Keratinocyte (primary cell): Measurements from ENCODE around the gene UGT1A4. TPM values are rescaled to one million over a fixed set of nuclear protein-coding genes. Genes with fewer than 3 reads are reported as not detected.

ENCODE experiments used
- DNase-seq: peaks from one replicate; pipeline ENCODE4 v3.0.0-alpha.2; 2011; ENCODE audit warnings: low read depth, missing footprints, low spot score
- FAIRE-seq: peaks from 2 replicates; lab custom pipeline; 2011; peaks lifted over from hg19 to GRCh38; lab: Jason Lieb, UNC
- H2AFZ ChIP-seq: 2 replicates; pipeline ENCODE4 v1.6.0; 2012; ENCODE audit warnings: low read length, control low read depth, inconsistent platforms; ENCODE audit not compliant: control insufficient read depth
- H3K27ac ChIP-seq: 2 replicates; pipeline ENCODE4 v1.5.1; 2011; ENCODE audit warnings: low read length; ENCODE audit not compliant: control insufficient read depth, insufficient read depth
- H3K27me3 ChIP-seq: 3 replicates; pipeline ENCODE4 v1.6.0; 2011; ENCODE audit warnings: low read length; ENCODE audit not compliant: control insufficient read depth, insufficient read depth; ENCODE audit errors: extremely low read depth
- H3K36me3 ChIP-seq, 2 experiments: 2 replicates in 1 of 2; 3 replicates in 1 of 2; pipeline ENCODE4 v1.5.1; 2011; ENCODE audit warnings: low read length in 2 of 2, mild to moderate bottlenecking in 1 of 2; ENCODE audit not compliant: control insufficient read depth in 2 of 2, insufficient read depth in 2 of 2; ENCODE audit errors: extremely low read depth in 1 of 2
- H3K4me1 ChIP-seq: 3 replicates; pipeline ENCODE4 v1.5.1; 2011; ENCODE audit warnings: low read length; ENCODE audit not compliant: control insufficient read depth, insufficient read depth; ENCODE audit errors: extremely low read depth
- H3K4me2 ChIP-seq: 3 replicates; pipeline ENCODE4 v1.6.0; 2011; ENCODE audit warnings: low read depth, low read length; ENCODE audit not compliant: control insufficient read depth, insufficient read depth; ENCODE audit errors: extremely low read depth
- H3K4me3 ChIP-seq, 3 experiments: fragments of 200-600 bp in 1 of 3; sonication (generic) in 1 of 3; 2 replicates in 2 of 3; 3 replicates in 1 of 3; pipeline ENCODE4 v1.5.1; 2011 to 2016; ENCODE audit warnings: low read length in 3 of 3, mild to moderate bottlenecking in 3 of 3, control low read depth in 2 of 3, inconsistent platforms in 1 of 3, low read depth in 1 of 3, mixed read lengths in 1 of 3, mixed run types in 1 of 3, moderate library complexity in 1 of 3; ENCODE audit not compliant: control insufficient read depth in 2 of 3, insufficient read depth in 2 of 3; ENCODE audit errors: extremely low read depth in 1 of 3
- H3K79me2 ChIP-seq: 2 replicates; pipeline ENCODE4 v1.6.0; 2012; ENCODE audit warnings: low read length; ENCODE audit not compliant: control insufficient read depth, insufficient read depth
- H3K9ac ChIP-seq: 3 replicates; pipeline ENCODE4 v1.6.0; 2011; ENCODE audit warnings: low read length; ENCODE audit not compliant: control insufficient read depth, insufficient read depth; ENCODE audit errors: extremely low read depth
- H3K9me1 ChIP-seq: 3 replicates; pipeline ENCODE4 v1.6.0; 2011; ENCODE audit warnings: low read length; ENCODE audit not compliant: control insufficient read depth, insufficient read depth; ENCODE audit errors: extremely low read depth
- H3K9me3 ChIP-seq: 2 replicates; pipeline ENCODE4 v1.5.1; 2012; ENCODE audit warnings: low read depth, low read length; ENCODE audit not compliant: control insufficient read depth
- H4K20me1 ChIP-seq: 3 replicates; pipeline ENCODE4 v1.6.0; 2011; ENCODE audit warnings: low read length; ENCODE audit not compliant: control insufficient read depth, insufficient read depth; ENCODE audit errors: extremely low read depth
- EZH2 ChIP-seq: IDR thresholded peaks from one replicate; pipeline ENCODE4 v1.6.1; 2012; ENCODE audit warnings: inconsistent platforms, mild to moderate bottlenecking, low read length, moderate library complexity
- dilution Hi-C: fragments of 300-500 bp; cut with MboI; formaldehyde crosslinking; loops from one replicate; pipeline ENCODE4 v1.7.0; 2020; ENCODE audit warnings: low sequenced_read_pairs; ENCODE audit not compliant: extremely low pct_ligation_motif_present
- polyA plus RNA-seq, 5 experiments: library from polyadenylated mRNA; depleted of rRNA in 3 of 5; stranded (reverse) in 3 of 5; stranded (forward) in 1 of 5; unstranded in 1 of 5; fragments of >200 nt; gene quantifications; 1 replicate in 1 of 5; 2 replicates in 3 of 5; 3 replicates in 1 of 5; pipeline versions ENCODE4 v1.2.1 to v1.2.3, GENCODE V29; 2011 to 2012; ENCODE audit warnings: missing spikeins in 2 of 5, low read depth in 1 of 5, low replicate concordance in 1 of 5
- TF ChIP-seq, protein P1 (sequence below), 3 experiments: IDR thresholded peaks in 1 of 3; conservative IDR thresholded peaks in 1 of 3; optimal IDR thresholded peaks in 1 of 3; 2 replicates in 2 of 3; 3 replicates in 1 of 3; pipeline versions ENCODE3 to v1.5.1; 2011; ENCODE audit warnings: low read length in 3 of 3, mild to moderate bottlenecking in 3 of 3, moderate library complexity in 2 of 3, control low read depth in 1 of 3, inconsistent platforms in 1 of 3; ENCODE audit not compliant: insufficient read depth in 2 of 3; ENCODE audit errors: extremely low read depth in 1 of 3

The UGT1A4 gene
- polyA plus RNA-seq, 1 donor (not counting 4 experiments of a cell fraction or from before 2014, with no cell fraction given): 2.4 TPM

DNA sequence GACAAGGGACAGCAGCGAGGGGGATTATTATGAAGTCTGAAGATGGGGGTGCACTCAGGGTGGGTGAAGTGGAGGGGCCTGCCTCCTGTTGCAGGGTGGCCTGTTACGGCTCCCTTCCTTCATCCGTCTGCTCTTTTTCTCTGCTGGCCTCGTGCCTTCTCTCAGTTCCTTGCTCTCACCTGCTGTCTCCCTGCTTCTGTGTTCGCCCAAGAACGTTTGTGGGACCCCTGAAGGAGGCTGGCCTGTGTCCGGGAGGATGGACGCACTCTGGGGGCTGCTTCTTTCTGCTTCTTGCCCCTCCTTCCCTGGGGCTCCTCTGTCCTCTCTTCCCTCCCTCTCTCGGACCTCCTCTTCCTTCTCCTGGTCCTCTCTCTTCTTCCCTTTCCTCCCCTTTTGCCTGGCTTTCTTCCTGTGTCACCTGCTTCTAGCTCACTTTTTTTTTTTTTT, 73.4 kb downstream of the UGT1A4 start:
- dilution Hi-C loops: no loop called here
- no peak for DNase-seq
- H2AFZ ChIP-seq: no peak overlapping the region

DNA sequence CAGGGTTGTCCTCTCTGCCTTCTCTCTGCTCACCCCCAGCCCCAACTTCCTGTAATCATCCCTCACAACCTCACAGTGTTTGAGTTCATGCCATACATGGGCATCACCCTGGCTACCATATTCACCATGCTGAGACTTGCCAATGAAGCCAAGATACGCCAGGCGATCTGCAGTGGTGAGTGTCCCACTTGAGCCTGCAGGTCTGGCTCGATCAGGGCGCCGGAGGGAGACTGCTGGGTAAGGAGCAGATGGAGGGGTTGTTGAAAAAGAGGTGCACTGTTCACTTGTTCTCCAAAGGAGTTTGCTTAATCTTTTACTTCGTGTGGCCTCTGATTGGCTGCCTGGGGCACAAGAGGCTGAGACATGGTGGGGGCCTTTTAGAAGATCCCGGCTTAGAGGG, 74.2 kb downstream of the UGT1A4 start:
- DNase-seq (no peak), FAIRE-seq (no peak)
- TF ChIP-seq EZH2: no peak
- TF ChIP-seq, protein P1, sequence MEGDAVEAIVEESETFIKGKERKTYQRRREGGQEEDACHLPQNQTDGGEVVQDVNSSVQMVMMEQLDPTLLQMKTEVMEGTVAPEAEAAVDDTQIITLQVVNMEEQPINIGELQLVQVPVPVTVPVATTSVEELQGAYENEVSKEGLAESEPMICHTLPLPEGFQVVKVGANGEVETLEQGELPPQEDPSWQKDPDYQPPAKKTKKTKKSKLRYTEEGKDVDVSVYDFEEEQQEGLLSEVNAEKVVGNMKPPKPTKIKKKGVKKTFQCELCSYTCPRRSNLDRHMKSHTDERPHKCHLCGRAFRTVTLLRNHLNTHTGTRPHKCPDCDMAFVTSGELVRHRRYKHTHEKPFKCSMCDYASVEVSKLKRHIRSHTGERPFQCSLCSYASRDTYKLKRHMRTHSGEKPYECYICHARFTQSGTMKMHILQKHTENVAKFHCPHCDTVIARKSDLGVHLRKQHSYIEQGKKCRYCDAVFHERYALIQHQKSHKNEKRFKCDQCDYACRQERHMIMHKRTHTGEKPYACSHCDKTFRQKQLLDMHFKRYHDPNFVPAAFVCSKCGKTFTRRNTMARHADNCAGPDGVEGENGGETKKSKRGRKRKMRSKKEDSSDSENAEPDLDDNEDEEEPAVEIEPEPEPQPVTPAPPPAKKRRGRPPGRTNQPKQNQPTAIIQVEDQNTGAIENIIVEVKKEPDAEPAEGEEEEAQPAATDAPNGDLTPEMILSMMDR (optimal IDR thresholded peaks at IDR 0.05 in 1 of 3, IDR thresholded peaks at IDR 0.05 in 1 of 3, conservative IDR thresholded peaks at IDR 0.05 in 1 of 3; ENCODE audit: extremely low read depth in 1 of 3, insufficient read depth in 2 of 3, low read length in 3 of 3): no peak
- Histone ChIP-seq H3K9ac (no peak overlapping the region), H3K27me3 (no peaks in the 10 kb centered on the region), H3K9me1 (no peaks in the 10 kb centered on the region), H3K4me1 (peaks cover 4% of the 10 kb centered on the region), H3K27ac (no peak overlapping the region), H3K4me2 (no peak overlapping the region), H3K4me3 (no peak overlapping the region), H2AFZ (no peak overlapping the region), H3K79me2 (no peaks in the 10 kb centered on the region), H3K36me3 (no peaks in the 10 kb centered on the region), H3K9me3 (no peaks in the 10 kb centered on the region), H4K20me1 (no peaks in the 10 kb centered on the region)
- dilution Hi-C loops: no loop called here

More for the DNA sequence above, 73.4 kb downstream of the UGT1A4 start:
- Histone ChIP-seq H3K9me1 (no peaks in the 10 kb centered on the region), H3K36me3 (no peaks in the 10 kb centered on the region), H3K4me1 (peaks cover 4% of the 10 kb centered on the region), H3K4me2 (no peak overlapping the region), H4K20me1 (no peaks in the 10 kb centered on the region), H3K27me3 (no peaks in the 10 kb centered on the region), H3K79me2 (no peaks in the 10 kb centered on the region), H3K9me3 (no peaks in the 10 kb centered on the region), H3K9ac (no peak overlapping the region), H3K4me3 (no peak overlapping the region), H3K27ac (no peak overlapping the region)
- FAIRE-seq: no peak
- TF ChIP-seq, protein P1 (optimal IDR thresholded peaks at IDR 0.05 in 1 of 3, IDR thresholded peaks at IDR 0.05 in 1 of 3, conservative IDR thresholded peaks at IDR 0.05 in 1 of 3; ENCODE audit: extremely low read depth in 1 of 3, insufficient read depth in 2 of 3, low read length in 3 of 3): no peak
- no peak for TF ChIP-seq EZH2
